ENCODE results near the gene SGIP1. TPM values are rescaled to one million over a fixed set of nuclear protein-coding genes. Genes with fewer than 3 reads are reported as not detected.
"Not testable (repeated sequence)": the region's sequence is repeated elsewhere in the genome, so short reads cannot be mapped to it uniquely, and the experiment has no call there.

Gene SGIP1
- total RNA-seq, 1 donor from 2014 or later = 6.9 TPM

DNA sequence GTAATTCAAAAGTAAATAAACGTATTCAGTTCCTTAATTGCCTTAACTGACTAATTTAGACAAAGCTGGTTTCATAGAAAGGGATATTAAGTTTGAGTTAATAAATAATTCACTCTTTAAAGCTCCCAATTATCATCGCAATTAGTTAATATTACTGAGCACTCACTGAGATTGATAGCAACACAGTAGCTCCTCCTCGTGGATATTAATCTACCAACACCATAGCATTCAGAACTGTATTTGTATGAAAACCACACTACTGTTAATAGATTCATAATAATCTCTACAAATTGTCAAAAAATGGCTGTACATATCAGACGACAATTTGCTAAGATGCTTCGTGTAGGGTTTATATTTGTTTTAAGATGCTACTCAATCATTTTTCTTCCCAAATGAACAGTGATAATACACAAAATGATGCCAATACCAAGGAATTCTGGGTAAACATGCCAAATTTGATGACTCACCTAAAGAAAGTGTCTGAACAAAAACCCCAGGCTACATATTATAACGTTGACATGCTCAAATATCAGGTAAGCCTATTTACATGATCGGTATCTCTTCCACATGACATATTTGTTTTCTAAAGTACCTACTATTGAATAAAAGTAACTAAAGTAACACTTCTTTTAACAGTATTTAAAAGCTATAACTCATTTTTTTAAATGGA, 199.5 kb downstream of the SGIP1 start:
- TF ChIP-seq, protein P1, sequence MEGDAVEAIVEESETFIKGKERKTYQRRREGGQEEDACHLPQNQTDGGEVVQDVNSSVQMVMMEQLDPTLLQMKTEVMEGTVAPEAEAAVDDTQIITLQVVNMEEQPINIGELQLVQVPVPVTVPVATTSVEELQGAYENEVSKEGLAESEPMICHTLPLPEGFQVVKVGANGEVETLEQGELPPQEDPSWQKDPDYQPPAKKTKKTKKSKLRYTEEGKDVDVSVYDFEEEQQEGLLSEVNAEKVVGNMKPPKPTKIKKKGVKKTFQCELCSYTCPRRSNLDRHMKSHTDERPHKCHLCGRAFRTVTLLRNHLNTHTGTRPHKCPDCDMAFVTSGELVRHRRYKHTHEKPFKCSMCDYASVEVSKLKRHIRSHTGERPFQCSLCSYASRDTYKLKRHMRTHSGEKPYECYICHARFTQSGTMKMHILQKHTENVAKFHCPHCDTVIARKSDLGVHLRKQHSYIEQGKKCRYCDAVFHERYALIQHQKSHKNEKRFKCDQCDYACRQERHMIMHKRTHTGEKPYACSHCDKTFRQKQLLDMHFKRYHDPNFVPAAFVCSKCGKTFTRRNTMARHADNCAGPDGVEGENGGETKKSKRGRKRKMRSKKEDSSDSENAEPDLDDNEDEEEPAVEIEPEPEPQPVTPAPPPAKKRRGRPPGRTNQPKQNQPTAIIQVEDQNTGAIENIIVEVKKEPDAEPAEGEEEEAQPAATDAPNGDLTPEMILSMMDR (conservative IDR thresholded peaks at IDR 0.05; ENCODE audit: low read depth, low read length) = peak; percentile 20
- DNase-seq (ENCODE audit: low read depth) = no peak
- H3K4me3 ChIP-seq (ENCODE audit: low read depth, low read length) = no peak overlapping the region

DNA sequence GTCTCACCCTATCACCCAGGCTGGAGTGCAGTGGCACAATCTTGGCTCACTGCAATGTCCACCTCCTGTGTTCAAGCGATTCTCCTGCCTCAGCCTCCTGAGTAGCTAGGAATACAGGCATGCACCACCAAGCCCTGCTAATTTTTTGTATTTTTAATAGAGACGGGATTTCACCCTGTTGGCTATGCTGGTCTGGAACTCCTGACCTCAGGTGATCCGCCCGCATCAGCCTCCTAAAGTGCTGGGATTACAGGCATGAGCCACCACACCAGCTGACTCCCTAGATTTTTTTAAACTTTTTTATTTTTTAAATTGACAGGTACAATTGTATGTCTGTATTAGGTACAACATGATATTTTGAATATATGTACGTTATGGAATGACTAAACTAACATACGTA, 200.6 kb downstream of the SGIP1 start:
- H3K4me3 ChIP-seq (ENCODE audit: low read depth, low read length); DNase-seq (ENCODE audit: low read depth): not testable (repeated sequence)

DNA sequence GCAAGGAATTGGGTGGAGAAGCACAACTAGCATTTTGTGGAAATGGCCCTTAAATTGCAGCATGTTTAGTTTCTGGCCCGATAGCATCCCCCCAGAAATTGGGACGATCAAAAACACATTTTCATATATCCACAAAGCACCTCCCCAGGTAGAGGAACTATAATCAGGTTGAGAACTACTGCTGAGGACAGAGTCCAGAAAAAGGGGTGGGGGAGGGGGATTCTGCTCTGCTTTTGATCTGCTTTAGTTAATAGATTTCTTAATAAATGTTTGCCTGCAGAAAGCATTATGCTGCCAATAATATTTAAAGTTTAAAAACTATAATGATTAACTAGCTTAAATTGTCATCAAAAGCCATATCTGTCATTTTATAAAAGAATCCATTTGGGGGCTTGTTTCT, 203.9 kb downstream of the SGIP1 start:
- H3K4me3 ChIP-seq (ENCODE audit: low read depth, low read length) = no peak overlapping the region
- TF ChIP-seq, protein P1 (conservative IDR thresholded peaks at IDR 0.05; ENCODE audit: low read depth, low read length) = no peak
- no peak for DNase-seq (ENCODE audit: low read depth)

DNA sequence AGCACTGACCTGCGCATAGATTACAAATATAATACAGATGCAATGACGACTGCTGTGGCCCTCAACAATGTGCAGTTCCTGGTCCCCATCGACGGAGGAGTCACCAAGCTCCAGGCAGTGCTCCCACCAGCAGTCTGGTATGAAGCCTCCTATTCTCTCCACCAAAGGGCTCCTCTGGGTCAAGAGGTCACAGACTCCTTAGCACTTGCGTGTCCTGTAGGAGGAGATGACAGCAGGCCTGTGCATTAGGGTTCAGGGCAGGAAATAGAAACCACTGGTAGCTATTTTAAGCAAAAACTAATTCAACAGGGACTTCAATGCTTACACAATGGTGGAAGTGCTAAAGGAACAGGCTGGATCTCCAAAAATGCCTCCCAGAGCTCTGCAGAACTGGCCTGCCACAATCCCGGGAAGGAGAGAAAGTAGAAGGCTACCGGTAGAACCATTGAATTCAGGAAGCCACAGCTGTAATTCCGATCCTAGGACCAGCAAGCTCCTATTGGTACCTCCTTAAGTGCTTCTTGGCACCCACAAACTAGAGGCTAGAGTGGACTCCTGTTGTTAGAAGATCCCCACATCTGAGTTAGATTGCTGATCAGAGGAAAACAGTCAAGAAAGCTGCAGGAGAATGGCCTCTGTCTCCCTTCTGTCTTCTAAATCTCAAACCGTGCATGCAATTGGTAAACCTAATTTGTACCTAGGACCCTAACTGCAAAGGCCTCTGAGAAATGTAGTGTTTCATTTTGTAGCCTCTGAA, 205.6 kb downstream of the SGIP1 start:
- TF ChIP-seq, protein P1 (conservative IDR thresholded peaks at IDR 0.05; ENCODE audit: low read depth, low read length) = no peak
- no peak for DNase-seq (ENCODE audit: low read depth)
- no peak overlapping the region for H3K4me3 ChIP-seq (ENCODE audit: low read depth, low read length)

DNA sequence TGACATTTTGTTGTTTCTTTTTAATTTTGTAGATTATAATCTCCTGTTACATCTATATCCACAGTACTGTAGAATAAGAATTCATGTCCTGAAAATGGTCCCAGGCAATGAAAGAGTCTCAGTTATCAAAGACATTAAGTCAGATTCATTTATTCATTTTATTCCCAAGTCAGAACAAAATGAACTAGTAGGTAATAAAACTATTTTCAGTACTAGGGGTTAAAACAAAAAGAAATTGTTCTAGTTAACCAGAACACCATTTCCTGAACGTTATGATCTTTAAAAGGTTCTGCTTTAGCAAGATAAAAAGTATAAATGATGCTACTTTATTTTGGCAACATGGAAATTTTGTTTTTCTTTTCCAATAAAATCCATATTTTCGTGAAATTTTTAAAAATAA, 211.5 kb downstream of the SGIP1 start:
- no peak for DNase-seq (ENCODE audit: low read depth)
- TF ChIP-seq, protein P1 (conservative IDR thresholded peaks at IDR 0.05; ENCODE audit: low read depth, low read length) = no peak
- no peak overlapping the region for H3K4me3 ChIP-seq (ENCODE audit: low read depth, low read length)

DNA sequence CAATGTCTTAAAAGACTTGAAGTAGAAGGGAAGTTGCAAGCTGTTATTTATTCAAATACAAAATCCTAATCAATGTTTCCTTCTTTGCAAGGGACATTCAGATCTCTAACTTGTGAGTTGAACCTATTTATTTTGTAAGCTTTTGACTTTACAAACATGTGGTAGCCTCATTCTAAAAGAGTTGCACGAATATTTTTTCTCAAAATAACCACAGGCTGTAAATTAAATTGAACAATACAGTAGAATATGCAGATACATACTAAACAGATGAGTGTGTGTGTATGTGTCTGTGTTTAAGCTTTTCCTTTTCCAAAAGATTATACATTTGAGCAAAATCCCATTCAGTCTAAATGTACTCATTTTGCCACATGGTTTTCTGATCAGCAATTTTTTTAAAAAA, 213.5 kb downstream of the SGIP1 start:
- TF ChIP-seq, protein P1 (conservative IDR thresholded peaks at IDR 0.05; ENCODE audit: low read depth, low read length) = no peak
- H3K4me3 ChIP-seq (ENCODE audit: low read depth, low read length) = no peak overlapping the region
- no peak for DNase-seq (ENCODE audit: low read depth)

DNA sequence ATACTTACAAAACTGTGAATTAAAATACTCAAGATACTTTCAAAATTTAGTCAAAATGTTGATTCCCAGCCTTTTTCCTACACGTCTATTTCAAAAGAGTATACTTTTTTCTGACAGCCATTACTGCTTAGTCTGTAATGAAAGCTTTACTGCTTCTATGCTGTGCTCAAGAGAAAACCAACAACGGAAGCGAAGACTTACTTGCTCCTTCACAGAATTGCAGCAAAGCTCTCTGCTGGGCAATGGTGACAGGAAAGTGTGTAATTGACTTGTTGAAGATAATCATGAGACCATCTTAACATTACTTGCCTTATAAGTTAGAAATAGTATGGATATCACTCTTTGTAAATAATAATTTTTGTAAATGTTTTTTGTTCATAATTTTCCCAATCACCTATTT, 216.6 kb downstream of the SGIP1 start:
- H3K4me3 ChIP-seq (ENCODE audit: low read depth, low read length) = no peak overlapping the region
- TF ChIP-seq, protein P1 (conservative IDR thresholded peaks at IDR 0.05; ENCODE audit: low read depth, low read length) = no peak
- DNase-seq (ENCODE audit: low read depth) = no peak
